ENCODE measurements around the gene EVX1. TPM values are rescaled to one million over a fixed set of nuclear protein-coding genes. Genes with fewer than 3 reads are reported as not detected.

The EVX1 gene
- total RNA-seq, 1 experiment from 2014 or later = not detected

GRCh38 chr7:27203365-27203953 lies 39.1 kb upstream of the EVX1 start:
- in situ Hi-C loops (cut with HindIII; ENCODE audit: low pct_unique_long_range_greater_than_20kb, low sequenced_read_pairs) = loop anchor here (25.0 kb wide), 1 partner anchor 384 kb away; no protein-coding TSS in a partner anchor
- DNase-seq (ENCODE audit: low read depth, low spot score) = no peak

DNA sequence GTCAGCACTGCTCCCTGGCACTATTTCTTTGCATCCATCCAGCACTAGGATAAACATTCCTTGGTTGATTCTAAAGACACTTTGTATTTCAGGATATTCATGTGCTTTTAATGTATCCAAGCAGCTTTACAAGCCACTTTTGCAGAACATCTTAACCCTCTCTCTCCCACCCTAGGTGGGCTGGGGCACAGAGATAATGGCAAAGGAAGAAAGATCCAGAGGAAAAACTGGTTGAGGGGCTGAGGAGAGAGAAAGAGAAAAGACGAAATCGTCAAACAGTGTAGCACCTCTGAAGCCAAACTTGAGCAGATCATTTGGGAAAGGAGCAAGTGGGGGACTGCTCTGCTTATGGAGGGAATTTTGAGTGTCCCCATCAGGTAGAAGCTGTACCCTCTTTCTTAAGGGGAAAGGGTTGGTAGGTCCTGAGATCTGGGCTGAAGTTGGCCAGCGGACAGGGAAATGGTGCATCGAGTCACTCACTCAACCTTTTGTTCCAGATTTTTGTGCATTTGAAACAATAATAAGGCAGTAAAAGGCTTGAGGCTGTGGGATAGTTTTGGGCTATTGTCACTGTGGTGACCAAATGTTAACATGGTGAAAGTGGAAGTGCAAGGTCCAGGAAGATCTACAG lies 38.5 kb upstream of the EVX1 start:
- no peak for DNase-seq (ENCODE audit: low read depth, low spot score)
- in situ Hi-C loops (cut with HindIII; ENCODE audit: low pct_unique_long_range_greater_than_20kb, low sequenced_read_pairs) = loop anchor here (25.0 kb wide), 1 partner anchor 383 kb away; no protein-coding TSS in a partner anchor

DNA sequence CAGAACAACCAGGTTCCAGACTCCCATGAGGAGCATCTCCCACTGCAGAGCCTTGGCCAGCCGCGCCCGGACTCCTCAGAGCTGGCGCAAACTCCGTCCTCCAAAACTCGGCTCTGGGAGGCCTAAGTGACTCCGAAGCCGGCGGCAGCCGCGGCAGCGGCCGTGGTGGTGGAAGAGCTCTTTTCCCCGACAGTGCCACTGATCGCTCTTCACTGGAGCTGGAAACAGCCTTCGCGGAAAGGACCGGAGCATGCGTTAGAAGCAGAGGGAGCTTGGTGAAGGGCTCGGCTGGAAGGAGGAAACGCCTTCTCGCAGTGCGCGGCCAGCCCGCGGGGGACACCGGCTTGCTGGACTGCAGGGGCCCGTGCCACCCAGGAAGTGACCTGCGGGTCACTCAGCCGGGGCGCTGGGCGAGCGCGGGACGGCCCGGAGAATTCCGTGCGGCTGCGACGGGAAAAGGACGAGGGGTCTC lies 37.7 kb upstream of the EVX1 start:
- DNase-seq (ENCODE audit: low read depth, low spot score) = no peak
- in situ Hi-C loops (cut with HindIII; ENCODE audit: low pct_unique_long_range_greater_than_20kb, low sequenced_read_pairs) = loop anchor here (25.0 kb wide), 1 partner anchor 382 kb away; no protein-coding TSS in a partner anchor

GRCh38 chr7:27205325-27206280 lies 37.0 kb upstream of the EVX1 start:
- no peak for DNase-seq (ENCODE audit: low read depth, low spot score)
- in situ Hi-C loops (cut with HindIII; ENCODE audit: low pct_unique_long_range_greater_than_20kb, low sequenced_read_pairs) = loop anchor here (25.0 kb wide), 1 partner anchor 382 kb away; no protein-coding TSS in a partner anchor

DNA sequence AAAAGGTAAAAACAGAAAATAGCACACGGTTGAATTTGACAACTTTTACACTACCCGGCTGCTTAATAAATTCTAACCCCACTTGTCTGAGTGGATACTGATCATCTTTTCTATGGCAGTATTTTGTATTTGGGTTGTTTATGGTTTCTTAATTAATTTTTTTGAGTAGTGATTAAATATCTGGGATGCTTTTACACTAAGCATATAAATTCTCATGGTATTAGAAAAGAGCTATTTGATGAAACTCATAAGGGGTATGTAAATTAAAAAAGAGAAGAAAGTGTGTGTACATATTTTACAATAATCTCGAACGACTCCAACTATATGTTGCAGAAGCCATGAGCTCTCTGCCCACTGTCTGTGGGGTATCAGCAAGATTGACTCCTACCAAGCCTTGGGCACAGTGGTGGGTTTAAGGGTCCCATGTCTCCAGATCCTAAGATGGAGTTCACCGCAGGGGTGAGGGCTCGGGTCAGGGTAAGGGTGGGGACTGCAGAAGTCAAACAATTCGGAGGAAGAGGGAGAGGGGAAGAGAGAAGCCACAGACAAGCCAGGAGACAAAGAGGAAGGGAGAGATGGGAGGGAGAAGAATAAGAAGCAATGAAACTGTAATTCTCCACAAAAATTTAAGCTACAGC lies 35.1 kb upstream of the EVX1 start:
- in situ Hi-C loops (cut with HindIII; ENCODE audit: low pct_unique_long_range_greater_than_20kb, low sequenced_read_pairs) = loop anchor here (25.0 kb wide), 1 partner anchor 380 kb away; no protein-coding TSS in a partner anchor
- DNase-seq (ENCODE audit: low read depth, low spot score) = no peak

GRCh38 chr7:27208998-27209397 lies 33.6 kb upstream of the EVX1 start:
- no peak for DNase-seq (ENCODE audit: low read depth, low spot score)
- in situ Hi-C loops (cut with HindIII; ENCODE audit: low pct_unique_long_range_greater_than_20kb, low sequenced_read_pairs) = loop anchor here (25.0 kb wide), 1 partner anchor 378 kb away; no protein-coding TSS in a partner anchor

GRCh38 chr7:27209933-27210440 lies 32.6 kb upstream of the EVX1 start:
- no peak for DNase-seq (ENCODE audit: low read depth, low spot score)
- in situ Hi-C loops (cut with HindIII; ENCODE audit: low pct_unique_long_range_greater_than_20kb, low sequenced_read_pairs) = loop anchor here (25.0 kb wide), 1 partner anchor 377 kb away; no protein-coding TSS in a partner anchor

- DNase-seq (ENCODE audit: low read depth, low spot score) = peak; percentile 73
Observed at GRCh38 chr7:27210441-27211083, 32.0 kb upstream of the EVX1 start.

DNA sequence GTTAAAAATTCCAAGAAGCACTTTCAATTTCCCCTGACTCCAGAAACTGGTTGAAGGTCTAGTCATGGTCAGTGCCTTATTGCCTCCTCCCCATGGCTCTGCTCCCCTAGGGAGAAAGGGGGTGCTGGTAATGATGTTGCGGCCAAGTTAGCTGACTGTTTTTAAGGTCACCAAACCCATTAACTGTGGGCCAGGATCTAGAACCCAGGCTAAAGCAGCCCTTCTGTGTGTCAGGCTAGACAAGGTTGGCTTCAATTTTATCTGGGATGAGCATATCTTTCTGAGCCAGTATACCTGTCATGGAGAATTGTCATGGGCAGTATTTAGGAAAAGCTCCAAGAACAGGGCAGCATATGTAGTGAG lies 31.5 kb upstream of the EVX1 start:
- in situ Hi-C loops (cut with HindIII; ENCODE audit: low pct_unique_long_range_greater_than_20kb, low sequenced_read_pairs) = loop anchor here (25.0 kb wide), 1 partner anchor 376 kb away; no protein-coding TSS in a partner anchor
- DNase-seq (ENCODE audit: low read depth, low spot score) = no peak

More at GRCh38 chr7:27210441-27211083, 32.0 kb upstream of the EVX1 start:
- in situ Hi-C loops (cut with HindIII; ENCODE audit: low pct_unique_long_range_greater_than_20kb, low sequenced_read_pairs) = loop anchor here (25.0 kb wide), 1 partner anchor 377 kb away; no protein-coding TSS in a partner anchor

DNA sequence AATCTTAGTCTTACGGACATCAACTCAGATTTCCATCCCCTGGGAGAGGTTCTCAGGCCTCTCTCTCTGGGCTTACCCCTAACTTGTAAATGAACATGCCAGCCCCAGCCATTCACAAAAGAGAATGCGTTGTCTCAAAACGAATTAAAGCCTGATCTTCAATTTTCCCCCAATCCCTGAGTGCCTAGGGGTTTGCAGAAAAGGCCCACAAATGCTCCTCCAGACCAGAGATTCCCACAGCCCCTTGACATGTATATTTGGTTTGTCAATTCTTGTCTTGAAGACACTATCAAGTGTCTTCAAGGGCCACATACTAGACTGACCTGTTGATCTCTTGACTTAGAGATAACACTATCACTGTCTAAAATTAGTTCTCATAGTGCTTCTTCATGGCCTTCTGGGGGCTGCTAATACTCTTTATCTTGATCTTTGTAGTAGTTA lies 30.8 kb upstream of the EVX1 start:
- in situ Hi-C loops (cut with HindIII; ENCODE audit: low pct_unique_long_range_greater_than_20kb, low sequenced_read_pairs) = loop anchor here (25.0 kb wide), 1 partner anchor 376 kb away; no protein-coding TSS in a partner anchor

DNA sequence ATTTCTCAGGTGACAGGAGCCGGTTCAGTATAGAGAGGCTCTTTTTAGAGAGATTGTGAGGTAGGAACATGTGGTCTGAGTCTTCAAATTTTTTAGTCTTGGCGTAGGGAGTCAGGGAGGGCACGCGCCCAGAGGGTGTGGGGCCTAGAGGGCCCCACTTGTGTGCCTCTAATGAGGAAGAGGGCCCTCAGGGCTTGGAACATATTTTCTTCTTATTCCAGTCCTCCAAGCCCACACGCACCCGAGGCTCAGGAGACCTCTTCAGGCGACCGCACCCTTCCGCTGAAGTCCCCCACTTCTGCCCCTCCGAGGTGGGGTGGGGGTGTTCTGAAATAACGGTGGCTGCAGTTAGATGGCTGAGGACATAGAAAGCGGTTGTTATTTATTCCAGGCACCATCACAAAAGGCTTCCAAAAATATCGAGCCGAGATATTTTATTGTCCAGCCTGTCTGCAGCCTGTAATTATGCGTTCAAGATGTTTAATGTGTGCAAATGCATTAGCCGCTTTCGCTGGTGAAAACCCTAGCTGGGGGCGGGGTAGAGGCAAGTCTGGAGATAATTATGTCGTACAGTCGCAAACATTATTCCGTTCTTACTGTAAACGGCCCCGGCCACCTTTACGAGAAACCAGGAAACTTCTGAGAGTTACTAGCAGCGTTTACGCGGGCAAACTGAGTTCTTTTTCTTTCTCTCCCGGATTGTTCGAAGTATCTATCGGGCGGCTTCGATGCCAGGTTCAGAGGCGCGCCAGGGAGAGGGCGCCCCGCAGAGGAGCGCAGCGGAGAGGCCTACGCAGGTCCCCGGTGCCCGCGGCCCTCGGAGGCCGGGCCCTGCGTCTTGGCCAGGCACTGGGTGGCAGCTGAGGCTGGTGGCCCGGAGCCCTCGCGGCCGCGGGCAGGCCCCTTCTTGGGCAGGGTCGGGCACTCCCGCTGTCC lies 29.8 kb upstream of the EVX1 start:
- in situ Hi-C loops (cut with HindIII; ENCODE audit: low pct_unique_long_range_greater_than_20kb, low sequenced_read_pairs) = loop anchor here (25.0 kb wide), 1 partner anchor 375 kb away; no protein-coding TSS in a partner anchor
- no peak for DNase-seq (ENCODE audit: low read depth, low spot score)

More for the DNA sequence above, 30.8 kb upstream of the EVX1 start:
- DNase-seq (ENCODE audit: low read depth, low spot score) = no peak

DNA sequence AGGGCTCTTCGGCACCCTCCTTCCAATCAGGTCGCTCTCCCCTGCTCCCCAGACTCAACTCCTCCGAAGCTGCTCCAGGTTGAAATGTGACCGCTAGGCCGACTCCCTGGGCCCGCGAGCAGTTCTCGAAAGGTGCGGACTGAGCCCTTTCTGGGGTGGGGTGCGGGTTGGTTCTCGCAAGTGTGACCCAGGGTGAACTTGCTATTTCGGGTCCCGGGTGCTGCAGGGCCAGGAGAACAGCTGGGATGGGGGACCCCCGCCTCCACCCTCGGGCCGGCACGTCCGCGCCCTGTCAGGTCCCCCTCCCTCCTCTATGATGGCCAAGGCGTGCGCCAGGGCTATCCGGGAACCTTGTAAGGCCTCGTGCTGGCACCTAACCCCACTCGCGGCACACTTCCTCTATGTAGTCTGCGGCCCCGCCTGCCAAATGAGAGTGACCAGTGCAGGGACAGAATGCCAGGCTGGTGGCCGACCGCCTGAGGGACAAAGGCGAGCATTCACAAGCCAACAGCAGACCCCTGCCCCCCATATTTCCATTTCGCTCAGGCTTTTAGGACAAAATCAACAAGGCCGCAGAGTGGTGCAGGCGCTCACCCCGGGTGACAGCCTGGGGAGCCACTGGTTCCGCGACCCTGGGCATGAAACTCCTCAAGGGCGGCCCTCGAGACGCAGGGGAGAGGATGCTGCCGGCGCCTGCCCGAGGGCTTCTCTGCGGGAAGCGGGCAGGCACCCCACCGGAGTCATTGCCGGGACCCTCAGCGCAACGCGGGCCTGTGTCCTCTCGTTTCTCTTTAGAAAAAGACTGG lies 29.0 kb upstream of the EVX1 start:
- no peak for DNase-seq (ENCODE audit: low read depth, low spot score)
- in situ Hi-C loops (cut with HindIII; ENCODE audit: low pct_unique_long_range_greater_than_20kb, low sequenced_read_pairs) = loop anchor here (25.0 kb wide), 1 partner anchor 374 kb away; no protein-coding TSS in a partner anchor

- no peak for DNase-seq (ENCODE audit: low read depth, low spot score)
- in situ Hi-C loops (cut with HindIII; ENCODE audit: low pct_unique_long_range_greater_than_20kb, low sequenced_read_pairs) = loop anchor here (25.0 kb wide), 1 partner anchor 373 kb away; no protein-coding TSS in a partner anchor
Observed at GRCh38 chr7:27214239-27214950, 28.2 kb upstream of the EVX1 start.

- in situ Hi-C loops (cut with HindIII; ENCODE audit: low pct_unique_long_range_greater_than_20kb, low sequenced_read_pairs) = loop anchor here (25.0 kb wide), 1 partner anchor 372 kb away; no protein-coding TSS in a partner anchor
- no peak for DNase-seq (ENCODE audit: low read depth, low spot score)
Observed at GRCh38 chr7:27215356-27215755, 27.2 kb upstream of the EVX1 start.

Data from SK-MEL-5 (cell line).